IMR-90 (cell line): ENCODE measurements around the gene TXNL4A. TPM values are rescaled to one million over a fixed set of nuclear protein-coding genes. Genes with fewer than 3 reads are reported as not detected.
A peak's percentile ranks its signal among the peaks of the same experiment; 100 is the strongest.

ENCODE experiments used
- ATAC-seq: fragments of 200-7000 bp; cut with Tn5 transposase; 2 replicates; pipeline ENCODE4 v1.9.1; 2020; ENCODE audit warnings: low read depth, mild to moderate bottlenecking, moderate library complexity
- BruUV-seq: library from RNA; stranded (reverse); fragments of 400-500 nt; replicated peaks from 2 replicates; lab custom pipeline; 2021; lab: Mats Ljungman, UMichigan
- CTCF ChIA-PET: fragments of 300-600 bp; formaldehyde crosslinking; extraction: SDS; loops from one replicate; lab custom pipeline; 2021; ENCODE audit warnings: antibody characterized with exemption; lab: Yijun Ruan, JAX
- POLR2A ChIA-PET: fragments of 300-600 bp; sonication (Branson Sonifier 250); formaldehyde crosslinking; loops from one replicate; lab custom pipeline; 2022; ENCODE audit warnings: antibody characterized with exemption; ENCODE audit not compliant: unreplicated experiment; lab: Charles Lee
- DNase-seq: peaks from one replicate; pipeline ENCODE4 v3.0.0; 2013
- H2AFZ ChIP-seq: replicated peaks from 2 replicates; pipeline ENCODE3; 2013; ENCODE audit warnings: low read length, mild to moderate bottlenecking; ENCODE audit not compliant: poor library complexity
- H2AK5ac ChIP-seq: 2 replicates; pipeline ENCODE4 v1.6.1; 2013; ENCODE audit warnings: low read depth, low read length, inconsistent platforms
- H2AK9ac ChIP-seq: replicated peaks from 2 replicates; pipeline ENCODE3; 2013; ENCODE audit warnings: mild to moderate bottlenecking, low read depth, low read length, moderate library complexity; ENCODE audit not compliant: poor library complexity
- H2BK120ac ChIP-seq: 2 replicates; pipeline ENCODE4 v1.6.1; 2013; ENCODE audit warnings: low read depth, low read length, inconsistent platforms
- H2BK15ac ChIP-seq: 3 replicates; pipeline ENCODE4 v1.6.1; 2013; ENCODE audit warnings: low read depth, low read length, inconsistent platforms
- H2BK20ac ChIP-seq: 2 replicates; pipeline ENCODE4 v1.6.1; 2013; ENCODE audit warnings: low read depth, mild to moderate bottlenecking, inconsistent platforms, low read length, moderate library complexity
- H2BK5ac ChIP-seq: 2 replicates; pipeline ENCODE4 v1.6.1; 2013; ENCODE audit warnings: mild to moderate bottlenecking, low read depth, low read length, inconsistent platforms; ENCODE audit not compliant: poor library complexity, severe bottlenecking
- H3K14ac ChIP-seq: replicated peaks from 2 replicates; pipeline ENCODE4 v1.6.1; 2013; ENCODE audit warnings: low read depth, low read length, inconsistent platforms
- H3K18ac ChIP-seq: 2 replicates; pipeline ENCODE4 v1.6.1; 2013; ENCODE audit warnings: low read depth, low read length, control low read depth
- H3K23ac ChIP-seq: 2 replicates; pipeline ENCODE4 v1.6.1; 2013; ENCODE audit warnings: low read depth, low read length, inconsistent platforms
- H3K27ac ChIP-seq: 2 replicates; pipeline ENCODE4 v1.5.1; 2013; ENCODE audit warnings: mild to moderate bottlenecking, control low read depth, low read length; ENCODE audit not compliant: insufficient read depth
- H3K27me3 ChIP-seq: 2 replicates; pipeline ENCODE4 v1.6.1; 2013; ENCODE audit warnings: low read length; ENCODE audit not compliant: control insufficient read depth, insufficient read depth
- H3K36me3 ChIP-seq: 2 replicates; pipeline ENCODE4 v1.6.1; 2013; ENCODE audit warnings: low read length, mixed read lengths; ENCODE audit not compliant: control insufficient read depth, insufficient read depth
- H3K4ac ChIP-seq: 2 replicates; pipeline ENCODE4 v1.6.1; 2013; ENCODE audit warnings: low read depth, low read length, inconsistent platforms
- H3K4me1 ChIP-seq: 2 replicates; pipeline ENCODE4 v1.6.1; 2013; ENCODE audit warnings: low read length, mixed read lengths; ENCODE audit not compliant: control insufficient read depth, insufficient read depth
- H3K4me2 ChIP-seq: 2 replicates; pipeline ENCODE4 v1.6.1; 2013; ENCODE audit warnings: low read depth, mild to moderate bottlenecking, control low read depth, low read length, moderate library complexity
- H3K4me3 ChIP-seq: 2 replicates; pipeline ENCODE4 v1.5.1; 2013; ENCODE audit warnings: low read depth, mild to moderate bottlenecking, control low read depth, low read length, moderate library complexity; ENCODE audit not compliant: insufficient read depth
- H3K56ac ChIP-seq: 2 replicates; pipeline ENCODE4 v1.6.1; 2013; ENCODE audit warnings: low read length, inconsistent platforms; ENCODE audit not compliant: insufficient read depth; ENCODE audit errors: extremely low read depth
- H3K79me1 ChIP-seq, 2 experiments: 2 replicates each; pipeline ENCODE4 v1.6.1; 2013; ENCODE audit warnings: low read length in 2 of 2, inconsistent platforms in 1 of 2, low read depth in 1 of 2
- H3K9ac ChIP-seq: 2 replicates; pipeline ENCODE4 v1.6.1; 2013; ENCODE audit warnings: low read depth, low read length, control low read depth
- H3K9me1 ChIP-seq: 2 replicates; pipeline ENCODE4 v1.6.1; 2013; ENCODE audit warnings: low read length, inconsistent platforms; ENCODE audit not compliant: insufficient read depth
- H3K9me3 ChIP-seq: 2 replicates; pipeline ENCODE4 v1.6.1; 2013; ENCODE audit warnings: low read length; ENCODE audit not compliant: control insufficient read depth, insufficient read depth
- H4K20me1 ChIP-seq: 2 replicates; pipeline ENCODE4 v1.6.1; 2013; ENCODE audit warnings: low read length, inconsistent platforms; ENCODE audit not compliant: insufficient read depth
- H4K5ac ChIP-seq: 2 replicates; pipeline ENCODE4 v1.6.1; 2013; ENCODE audit warnings: mild to moderate bottlenecking, low read depth, low read length, control low read depth
- H4K8ac ChIP-seq, 2 experiments: 2 replicates each; pipeline ENCODE4 v1.6.1; 2013; ENCODE audit warnings: low read depth in 2 of 2, low read length in 2 of 2, control low read depth in 1 of 2, inconsistent platforms in 1 of 2
- H4K91ac ChIP-seq: 2 replicates; pipeline ENCODE4 v1.6.1; 2013; ENCODE audit warnings: low read depth, low read length, inconsistent platforms; ENCODE audit not compliant: insufficient read depth
- BHLHE40 ChIP-seq: fragments of 150-350 bp; IDR thresholded peaks from 2 replicates; pipeline ENCODE4 v1.6.1; 2016; ENCODE audit warnings: mild to moderate bottlenecking, low read depth, low read length
- CEBPB ChIP-seq: IDR thresholded peaks from 2 replicates; pipeline ENCODE4 v1.6.1; 2012; ENCODE audit warnings: low read depth, low read length, improper control_type of control experiment
- CHD1 ChIP-seq: IDR thresholded peaks from 2 replicates; pipeline ENCODE4 v1.6.1; 2012; ENCODE audit warnings: low read depth, low read length, improper control_type of control experiment
- CTCF ChIP-seq: conservative IDR thresholded peaks from 2 replicates; pipeline ENCODE4 v1.5.1; 2012; ENCODE audit warnings: mild to moderate bottlenecking, low read depth, low read length, improper control_type of control experiment
- FOS ChIP-seq: fragments of 150-350 bp; IDR thresholded peaks from 2 replicates; pipeline ENCODE4 v1.6.1; 2016; ENCODE audit warnings: low read depth, low read length
- MAFK ChIP-seq: IDR thresholded peaks from 2 replicates; pipeline ENCODE4 v1.6.1; 2012; ENCODE audit warnings: low read depth, low read length, improper control_type of control experiment
- MAZ ChIP-seq: IDR thresholded peaks from 2 replicates; pipeline ENCODE4 v1.6.1; 2012; ENCODE audit warnings: low read depth, mild to moderate bottlenecking, low read length, improper control_type of control experiment, moderate library complexity, borderline replicate concordance
- MXI1 ChIP-seq: IDR thresholded peaks from 2 replicates; pipeline ENCODE4 v1.6.1; 2012; ENCODE audit warnings: low read depth, mild to moderate bottlenecking, low read length, moderate library complexity, borderline replicate concordance
- NFE2L2 ChIP-seq: fragments of 150-350 bp; IDR thresholded peaks from 2 replicates; pipeline ENCODE4 v1.6.1; 2016; ENCODE audit warnings: low read depth, mild to moderate bottlenecking, low read length
- POLR2A ChIP-seq: IDR thresholded peaks from 2 replicates; pipeline ENCODE4 v1.6.1; 2012; ENCODE audit warnings: mild to moderate bottlenecking, low read depth, low read length
- RAD21 ChIP-seq: IDR thresholded peaks from 2 replicates; pipeline ENCODE4 v1.6.1; 2012; ENCODE audit warnings: low read length, improper control_type of control experiment
- RCOR1 ChIP-seq: IDR thresholded peaks from 2 replicates; pipeline ENCODE4 v1.6.1; 2012; ENCODE audit warnings: mild to moderate bottlenecking, low read length, improper control_type of control experiment; ENCODE audit not compliant: insufficient replicate concordance
- RFX5 ChIP-seq: IDR thresholded peaks from 2 replicates; pipeline ENCODE4 v1.8.0; 2012; ENCODE audit warnings: low read depth, mild to moderate bottlenecking, low read length, moderate library complexity
- SMC3 ChIP-seq: fragments of 150-350 bp; IDR thresholded peaks from 2 replicates; pipeline ENCODE4 v1.6.1; 2016; ENCODE audit warnings: low read depth, mild to moderate bottlenecking, antibody characterized with exemption, low read length, moderate library complexity
- WGBS, 2 experiments: methylation state at CpG; one replicate each; pipeline versions ENCODE4 v1.1.5 to v1.1.7; 2013; ENCODE audit warnings: missing lambda C conversion rate in 2 of 2; ENCODE audit not compliant: insufficient read length in 1 of 2; ENCODE audit errors: extremely low coverage in 2 of 2; 5-methylcytosine and 5-hydroxymethylcytosine counted together
- dilution Hi-C: fragments of 300-500 bp; cut with HindIII; formaldehyde crosslinking; loops from one replicate; pipeline ENCODE4 v1.14.3; 2018; ENCODE audit warnings: low sequenced_read_pairs; ENCODE audit not compliant: unreplicated experiment
- in situ Hi-C: fragments of 300-500 bp; cut with MboI; formaldehyde crosslinking; loops from 3 replicates; pipeline ENCODE4 v1.14.3; 2019; ENCODE audit warnings: low sequenced_read_pairs, inconsistent platforms, mixed read lengths
- intact Hi-C: fragments of 100-400 bp; cut with micrococcal nuclease; formaldehyde crosslinking; loops from 2 replicates; pipeline ENCODE4 v1.10.0; 2022
- polyA plus RNA-seq, 3 experiments: library from polyadenylated mRNA; depleted of rRNA; stranded (reverse); fragments of >200 nt; gene quantifications; 2 replicates each; pipeline ENCODE4 v1.2.3, GENCODE V29; 2012; ENCODE audit warnings: low replicate concordance in 1 of 3
- total RNA-seq: library from RNA; depleted of rRNA; stranded (reverse); fragments of >200 nt; gene quantifications from 2 replicates; pipeline ENCODE4 v1.2.3, GENCODE V29; 2012
- TF ChIP-seq, protein P1 (sequence below): fragments of 150-350 bp; IDR thresholded peaks from 2 replicates; pipeline ENCODE4 v1.6.1; 2016; ENCODE audit warnings: low read depth, mild to moderate bottlenecking, low read length, moderate library complexity, borderline replicate concordance
- TF ChIP-seq, protein P2 (sequence below): fragments of 150-350 bp; IDR thresholded peaks from 2 replicates; pipeline ENCODE4 v1.6.1; 2017; ENCODE audit warnings: mild to moderate bottlenecking, antibody characterized with exemption, low read length, low read depth

Gene TXNL4A
- total and polyA plus RNA-seq, 2 of the 4 experiments (the other 2 are of a cell fraction): 38.7 to 103 TPM

GRCh38 chr18:79934311-79935097 is 53.9 kb downstream of the TXNL4A start:
- intact Hi-C loops: no loop called here
- no peak overlapping the region for H2BK15ac ChIP-seq
- no peak overlapping the region for H2AK5ac ChIP-seq
- no TSS peak for BruUV-seq
- H3K18ac ChIP-seq: no peak overlapping the region
- H3K27me3 ChIP-seq: no peaks in the 10 kb centered on the region
- H2AK9ac ChIP-seq: peak overlapping the region; percentile 62
- no peak overlapping the region for H3K4me3 ChIP-seq
- peaks cover 34% of the 10 kb centered on the region for H4K20me1 ChIP-seq
- no peak overlapping the region for H2BK20ac ChIP-seq
- peaks cover 33% of the 10 kb centered on the region for H3K36me3 ChIP-seq
- no peak overlapping the region for H3K27ac ChIP-seq
- H3K79me1 ChIP-seq: peaks cover 23 to 52% of the 10 kb centered on the region in 2 experiments
- no peaks in the 10 kb centered on the region for H3K4me1 ChIP-seq
- CTCF ChIA-PET: no interaction called here
- DNase-seq (no peak), ATAC-seq (no peak)
- no peak overlapping the region for H2BK5ac ChIP-seq
- H4K91ac ChIP-seq: no peak overlapping the region
- H3K4ac ChIP-seq: no peak overlapping the region
- H2AFZ ChIP-seq: no peak overlapping the region
- no peak overlapping the region for H3K4me2 ChIP-seq
- H4K8ac ChIP-seq: no peak overlapping the region
- no peak overlapping the region for H2BK120ac ChIP-seq
- H3K9me1 ChIP-seq: peaks cover 6% of the 10 kb centered on the region
- dilution Hi-C loops: no loop called here
- TF ChIP-seq RAD21 (no peak), MAFK (no peak), FOS (no peak), MAZ (no peak), POLR2A (no peak), RCOR1 (no peak), SMC3 (no peak), CTCF (no peak), NFE2L2 (no peak), CHD1 (no peak), RFX5 (no peak), MXI1 (no peak), CEBPB (no peak), BHLHE40 (no peak)
- TF ChIP-seq, protein P1, sequence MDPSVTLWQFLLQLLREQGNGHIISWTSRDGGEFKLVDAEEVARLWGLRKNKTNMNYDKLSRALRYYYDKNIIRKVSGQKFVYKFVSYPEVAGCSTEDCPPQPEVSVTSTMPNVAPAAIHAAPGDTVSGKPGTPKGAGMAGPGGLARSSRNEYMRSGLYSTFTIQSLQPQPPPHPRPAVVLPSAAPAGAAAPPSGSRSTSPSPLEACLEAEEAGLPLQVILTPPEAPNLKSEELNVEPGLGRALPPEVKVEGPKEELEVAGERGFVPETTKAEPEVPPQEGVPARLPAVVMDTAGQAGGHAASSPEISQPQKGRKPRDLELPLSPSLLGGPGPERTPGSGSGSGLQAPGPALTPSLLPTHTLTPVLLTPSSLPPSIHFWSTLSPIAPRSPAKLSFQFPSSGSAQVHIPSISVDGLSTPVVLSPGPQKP: no peak
- TF ChIP-seq, protein P2, sequence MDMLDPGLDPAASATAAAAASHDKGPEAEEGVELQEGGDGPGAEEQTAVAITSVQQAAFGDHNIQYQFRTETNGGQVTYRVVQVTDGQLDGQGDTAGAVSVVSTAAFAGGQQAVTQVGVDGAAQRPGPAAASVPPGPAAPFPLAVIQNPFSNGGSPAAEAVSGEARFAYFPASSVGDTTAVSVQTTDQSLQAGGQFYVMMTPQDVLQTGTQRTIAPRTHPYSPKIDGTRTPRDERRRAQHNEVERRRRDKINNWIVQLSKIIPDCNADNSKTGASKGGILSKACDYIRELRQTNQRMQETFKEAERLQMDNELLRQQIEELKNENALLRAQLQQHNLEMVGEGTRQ: no peak
- no peak overlapping the region for H3K56ac ChIP-seq
- no peak overlapping the region for H3K23ac ChIP-seq
- H3K9ac ChIP-seq: no peak overlapping the region
- H3K9me3 ChIP-seq: peaks cover 17% of the 10 kb centered on the region
- H3K14ac ChIP-seq: no peak overlapping the region
- no peak overlapping the region for H4K5ac ChIP-seq
- WGBS, 2 experiments: 72% methylated on average over 2 of the region's 8 CpGs; no CpG with 5 or more reads in 1 of the 2 experiments
- POLR2A ChIA-PET: no interaction called here
- in situ Hi-C loops: no loop called here
